MM.1S (cell line): ENCODE results near the gene KDM4F.

Experiments
- DNase-seq: peaks from one replicate; pipeline ENCODE4 v3.0.0-alpha.2; 2015
- H2AFZ ChIP-seq: fragments of 300-600 bp; sonication (generic); 2 replicates; pipeline ENCODE4 v1.6.0; 2016; ENCODE audit warnings: antibody characterized with exemption, low read length
- H3F3A ChIP-seq: fragments of 300-600 bp; sonication (generic); 2 replicates; pipeline ENCODE4 v1.6.1; 2016; ENCODE audit warnings: mild to moderate bottlenecking, antibody characterized with exemption, low read length, moderate library complexity, mixed read lengths; ENCODE audit not compliant: insufficient read depth
- H3K27ac ChIP-seq: fragments of 300-600 bp; sonication (generic); 2 replicates; pipeline ENCODE4 v1.5.1; 2016; ENCODE audit warnings: mild to moderate bottlenecking, low read length
- H3K27me3 ChIP-seq: fragments of 300-600 bp; sonication (generic); replicated peaks from 2 replicates; pipeline ENCODE4 v1.6.0; 2016; ENCODE audit warnings: low read length; ENCODE audit not compliant: insufficient read depth
- H3K36me3 ChIP-seq: fragments of 300-600 bp; sonication (generic); replicated peaks from 2 replicates; pipeline ENCODE4 v1.6.1; 2016; ENCODE audit warnings: mild to moderate bottlenecking, low read length, mixed read lengths; ENCODE audit not compliant: insufficient read depth
- H3K4me1 ChIP-seq: fragments of 300-600 bp; sonication (generic); 2 replicates; pipeline ENCODE4 v1.6.1; 2016; ENCODE audit warnings: low read length, mixed read lengths
- H3K4me2 ChIP-seq: fragments of 300-600 bp; sonication (generic); 2 replicates; pipeline ENCODE4 v1.6.0; 2016; ENCODE audit warnings: low read depth, low read length
- H3K4me3 ChIP-seq: fragments of 300-600 bp; sonication (generic); 2 replicates; pipeline ENCODE4 v1.5.1; 2016; ENCODE audit warnings: low read length, mixed read lengths
- H3K79me2 ChIP-seq: fragments of 300-600 bp; sonication (generic); 2 replicates; pipeline ENCODE4 v1.6.1; 2016; ENCODE audit warnings: mixed run types, low read length, mixed read lengths
- H3K9ac ChIP-seq: fragments of 300-600 bp; sonication (generic); 2 replicates; pipeline ENCODE4 v1.6.1; 2016; ENCODE audit warnings: low read length, mixed read lengths
- H3K9me2 ChIP-seq: fragments of 300-600 bp; sonication (generic); replicated peaks from 2 replicates; pipeline ENCODE4 v1.6.1; 2016; ENCODE audit warnings: mild to moderate bottlenecking, low read length, mixed read lengths; ENCODE audit not compliant: insufficient read depth
- H3K9me3 ChIP-seq: fragments of 300-600 bp; sonication (generic); replicated peaks from 2 replicates; pipeline ENCODE4 v1.6.1; 2016; ENCODE audit warnings: mild to moderate bottlenecking, low read length, mixed read lengths; ENCODE audit not compliant: insufficient read depth
- H4K20me1 ChIP-seq: fragments of 300-600 bp; sonication (generic); 2 replicates; pipeline ENCODE4 v1.6.1; 2016; ENCODE audit warnings: mild to moderate bottlenecking, low read length, moderate library complexity, mixed read lengths; ENCODE audit not compliant: insufficient read depth
- EZH2 ChIP-seq: fragments of 300-600 bp; sonication (generic); optimal IDR thresholded peaks from 2 replicates; pipeline ENCODE3; 2017; ENCODE audit warnings: low read depth, mild to moderate bottlenecking, antibody characterized with exemption, low read length, mixed read lengths
- EZH2phosphoT487 ChIP-seq: fragments of 300-600 bp; sonication (generic); IDR thresholded peaks from 2 replicates; pipeline ENCODE4 v1.6.1; 2018; ENCODE audit warnings: antibody characterized with exemption, low read length
- TF ChIP-seq, protein P1 (sequence below): fragments of 300-600 bp; sonication (generic); IDR thresholded peaks from 2 replicates; pipeline ENCODE4 v1.5.1; 2016; ENCODE audit warnings: antibody characterized with exemption, low read length, mixed read lengths

Gene KDM4F

DNA sequence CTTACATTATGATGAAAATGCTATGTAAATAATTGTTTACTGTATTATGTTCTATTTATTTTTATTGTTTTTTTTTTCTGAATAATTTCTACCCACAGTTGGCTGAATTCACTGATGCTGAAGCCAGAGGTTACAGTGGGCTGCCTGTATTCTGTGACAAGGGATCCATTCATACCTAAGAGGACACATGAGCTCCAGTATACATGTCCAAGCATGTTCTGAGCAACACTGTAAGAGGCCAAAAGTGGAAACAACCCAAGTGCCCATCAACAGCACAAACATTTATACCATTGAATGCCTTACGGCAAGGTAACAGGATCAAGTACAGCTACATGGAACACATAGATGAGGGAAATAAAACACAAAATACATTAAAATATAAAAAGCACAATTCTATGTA, 16.1 kb downstream of the KDM4F start:
- no peaks in the 10 kb centered on the region for H3K9me3 ChIP-seq
- peaks cover 28% of the 10 kb centered on the region for H3F3A ChIP-seq
- H2AFZ ChIP-seq: no peak overlapping the region
- H3K9ac ChIP-seq: no peak overlapping the region
- H3K36me3 ChIP-seq: no peaks in the 10 kb centered on the region
- no peak overlapping the region for H3K4me3 ChIP-seq
- peaks cover 29% of the 10 kb centered on the region for H3K79me2 ChIP-seq
- no peak overlapping the region for H3K27ac ChIP-seq
- DNase-seq: no peak
- no peaks in the 10 kb centered on the region for H4K20me1 ChIP-seq
- H3K27me3 ChIP-seq: no peaks in the 10 kb centered on the region
- no peak overlapping the region for H3K4me2 ChIP-seq
- no peaks in the 10 kb centered on the region for H3K4me1 ChIP-seq
- no peaks in the 10 kb centered on the region for H3K9me2 ChIP-seq
- TF ChIP-seq EZH2 (no peak), EZH2phosphoT487 (no peak)
- TF ChIP-seq, protein P1, sequence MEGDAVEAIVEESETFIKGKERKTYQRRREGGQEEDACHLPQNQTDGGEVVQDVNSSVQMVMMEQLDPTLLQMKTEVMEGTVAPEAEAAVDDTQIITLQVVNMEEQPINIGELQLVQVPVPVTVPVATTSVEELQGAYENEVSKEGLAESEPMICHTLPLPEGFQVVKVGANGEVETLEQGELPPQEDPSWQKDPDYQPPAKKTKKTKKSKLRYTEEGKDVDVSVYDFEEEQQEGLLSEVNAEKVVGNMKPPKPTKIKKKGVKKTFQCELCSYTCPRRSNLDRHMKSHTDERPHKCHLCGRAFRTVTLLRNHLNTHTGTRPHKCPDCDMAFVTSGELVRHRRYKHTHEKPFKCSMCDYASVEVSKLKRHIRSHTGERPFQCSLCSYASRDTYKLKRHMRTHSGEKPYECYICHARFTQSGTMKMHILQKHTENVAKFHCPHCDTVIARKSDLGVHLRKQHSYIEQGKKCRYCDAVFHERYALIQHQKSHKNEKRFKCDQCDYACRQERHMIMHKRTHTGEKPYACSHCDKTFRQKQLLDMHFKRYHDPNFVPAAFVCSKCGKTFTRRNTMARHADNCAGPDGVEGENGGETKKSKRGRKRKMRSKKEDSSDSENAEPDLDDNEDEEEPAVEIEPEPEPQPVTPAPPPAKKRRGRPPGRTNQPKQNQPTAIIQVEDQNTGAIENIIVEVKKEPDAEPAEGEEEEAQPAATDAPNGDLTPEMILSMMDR: no peak

DNA sequence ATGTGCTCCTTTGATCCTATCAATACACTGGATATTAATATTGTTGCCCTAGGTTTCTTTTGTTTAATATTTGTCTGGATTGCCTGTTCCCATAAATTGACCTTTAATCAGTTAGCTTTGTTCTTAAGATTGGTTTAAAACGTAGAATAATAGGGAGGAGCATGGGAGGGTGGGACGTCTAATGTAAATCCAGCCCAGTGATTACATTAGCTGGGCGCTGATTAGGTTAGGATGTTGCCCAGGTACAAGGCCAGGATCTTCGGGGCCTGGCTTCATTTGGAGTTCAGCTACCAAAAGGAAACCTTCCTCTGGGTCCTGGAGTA, 17.5 kb downstream of the KDM4F start, which contains the start of gene SRSF8:
TSS of gene SRSF8 (plus strand) at position 204 of the 323 bp plus-strand sequence. CDS start 308 bp downstream, outside the sequence.
- Histone ChIP-seq H3K4me1 (no peaks in the 10 kb centered on the region), H2AFZ (peak within 1 kb of the TSS; percentile 85), H4K20me1 (no peaks in the 10 kb centered on the region), H3K4me2 (peak within 1 kb of the TSS; percentile 86), H3K27ac (peak within 1 kb of the TSS; percentile 89), H3K79me2 (peaks cover 40% of the 10 kb centered on the region), H3K4me3 (peak within 1 kb of the TSS; percentile 100), H3K9me3 (no peaks in the 10 kb centered on the region), H3K36me3 (no peaks in the 10 kb centered on the region; the same call in 1 of the 2 replicates), H3K9me2 (no peaks in the 10 kb centered on the region), H3K27me3 (no peaks in the 10 kb centered on the region), H3F3A (peaks cover 28% of the 10 kb centered on the region), H3K9ac (peak within 1 kb of the TSS; percentile 98)
- no peak for TF ChIP-seq EZH2
- no peak for TF ChIP-seq EZH2phosphoT487
- TF ChIP-seq, protein P1: no peak
- peak; percentile 67 for DNase-seq

DNA sequence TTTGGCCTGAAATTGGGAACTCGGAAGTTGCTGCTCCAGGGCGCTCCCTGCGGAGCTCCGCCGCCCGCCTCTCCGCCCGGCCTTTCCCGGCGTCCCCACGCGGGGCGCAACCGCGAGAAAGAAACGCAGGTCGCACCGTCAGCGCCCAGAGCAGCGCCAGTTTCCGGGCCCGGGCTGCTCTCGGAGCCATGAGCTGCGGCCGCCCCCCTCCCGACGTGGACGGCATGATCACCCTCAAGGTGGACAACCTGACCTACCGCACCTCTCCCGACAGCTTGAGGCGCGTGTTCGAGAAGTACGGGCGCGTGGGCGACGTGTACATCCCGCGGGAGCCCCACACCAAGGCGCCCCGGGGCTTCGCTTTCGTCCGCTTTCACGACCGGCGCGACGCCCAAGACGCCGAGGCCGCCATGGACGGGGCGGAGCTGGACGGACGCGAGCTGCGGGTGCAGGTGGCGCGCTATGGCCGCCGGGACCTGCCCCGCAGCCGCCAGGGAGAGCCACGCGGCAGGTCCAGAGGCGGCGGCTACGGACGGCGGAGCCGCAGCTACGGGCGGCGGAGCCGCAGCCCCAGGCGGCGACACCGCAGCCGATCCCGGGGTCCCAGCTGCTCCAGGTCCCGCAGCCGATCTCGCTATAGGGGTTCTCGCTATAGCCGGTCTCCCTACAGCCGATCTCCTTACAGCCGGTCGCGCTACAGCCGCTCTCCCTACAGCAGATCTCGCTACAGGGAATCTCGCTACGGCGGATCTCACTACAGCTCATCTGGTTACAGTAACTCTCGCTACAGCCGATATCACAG, 18.0 kb downstream of the KDM4F start:
- Histone ChIP-seq H3K9me2 (no peaks in the 10 kb centered on the region), H3K79me2 (peaks cover 40% of the 10 kb centered on the region), H3K27me3 (no peaks in the 10 kb centered on the region), H3F3A (peaks cover 28% of the 10 kb centered on the region), H3K36me3 (no peaks in the 10 kb centered on the region; the same call in 1 of the 2 replicates), H3K4me1 (no peaks in the 10 kb centered on the region), H3K4me2 (peak overlapping the region; percentile 86), H3K27ac (peak overlapping the region; percentile 89), H3K9me3 (no peaks in the 10 kb centered on the region), H4K20me1 (no peaks in the 10 kb centered on the region), H3K9ac (peak overlapping the region; percentile 98), H2AFZ (peak overlapping the region; percentile 85), H3K4me3 (peak overlapping the region; percentile 100)
- no peak for TF ChIP-seq EZH2
- TF ChIP-seq, protein P1: peak; percentile 41
- peak; percentile 86 for DNase-seq
